ENCODE measurements around the gene DNAJC6.

DNAJC6 gene

DNA sequence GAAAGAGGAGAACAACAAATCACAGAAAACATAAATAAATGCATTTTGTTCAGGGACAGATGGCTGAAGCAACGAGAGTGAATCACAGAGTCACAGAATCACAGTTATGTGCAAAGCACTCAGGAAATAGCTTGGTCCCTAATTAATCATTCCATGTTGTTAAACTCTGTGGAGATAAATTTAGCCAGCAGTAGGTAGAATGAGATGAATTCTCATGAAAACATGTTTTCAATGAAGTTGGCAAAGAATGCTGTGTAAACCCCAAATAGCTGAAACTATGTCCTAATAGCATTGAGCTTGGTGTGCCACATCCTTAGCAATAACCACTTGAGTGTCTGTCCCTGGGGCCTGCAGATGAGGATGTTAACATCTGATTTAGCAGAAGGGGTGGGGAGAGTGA is 131.6 kb downstream of the DNAJC6 start:
- TF ChIP-seq CTCF (IDR thresholded peaks at IDR 0.05; ENCODE audit: insufficient read depth, low read length, missing control alignments), result no peak
- DNase-seq (ENCODE audit: low read depth, low spot score), result no peak
- H3K4me3 ChIP-seq (ENCODE audit: low read depth, low read length), result no peak overlapping the region
- ChIA-PET POLR2A (no interaction called here), CTCF (interaction anchor here (0.8 to 3.9 kb wide), 6 partner anchors 10 to 246 kb away, joined by 3 to 15 read pairs (median 4); no protein-coding TSS in a partner anchor)

GRCh38 chr1:65441464-65441863 is 132.1 kb downstream of the DNAJC6 start:
- no peak overlapping the region for H3K4me3 ChIP-seq (ENCODE audit: low read depth, low read length)
- CTCF ChIA-PET, result interaction anchor here (0.8 to 3.9 kb wide), 5 partner anchors 11 to 246 kb away, joined by 3 to 15 read pairs (median 4); no protein-coding TSS in a partner anchor
- DNase-seq (ENCODE audit: low read depth, low spot score), result no peak
- TF ChIP-seq CTCF (IDR thresholded peaks at IDR 0.05; ENCODE audit: insufficient read depth, low read length, missing control alignments), result no peak
- POLR2A ChIA-PET, result no interaction called here

GRCh38 chr1:65442442-65442841 is 133.1 kb downstream of the DNAJC6 start:
- CTCF ChIA-PET, result no interaction called here
- no peak for DNase-seq (ENCODE audit: low read depth, low spot score)
- POLR2A ChIA-PET, result no interaction called here
- no peak for TF ChIP-seq CTCF (IDR thresholded peaks at IDR 0.05; ENCODE audit: insufficient read depth, low read length, missing control alignments)
- H3K4me3 ChIP-seq (ENCODE audit: low read depth, low read length), result no peak overlapping the region

DNA sequence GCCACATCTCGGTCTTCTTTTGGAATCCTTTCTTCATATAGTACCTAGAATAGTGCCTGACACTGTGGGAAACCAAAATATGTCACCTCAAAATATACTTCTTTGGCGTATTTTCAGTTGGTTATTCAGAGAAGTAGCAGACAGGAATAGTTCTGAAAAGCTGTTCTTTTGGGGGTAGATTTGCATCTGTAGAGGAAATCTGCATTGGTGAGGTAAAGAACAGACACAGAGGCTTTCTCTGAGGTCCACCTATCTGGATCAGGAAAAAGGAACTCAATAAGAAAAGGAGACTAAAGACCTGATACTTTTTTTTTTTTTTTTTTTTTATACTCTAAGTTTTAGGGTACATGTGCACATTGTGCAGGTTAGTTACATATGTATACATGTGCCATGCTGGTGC is 134.3 kb downstream of the DNAJC6 start:
- DNase-seq (ENCODE audit: low read depth, low spot score), result no peak
- ChIA-PET POLR2A (no interaction called here), CTCF (interaction anchor here (0.6 to 1.4 kb wide), 2 partner anchors 15 to 16 kb away, joined by 3 to 4 read pairs; no protein-coding TSS in a partner anchor)
- no peak for TF ChIP-seq CTCF (IDR thresholded peaks at IDR 0.05; ENCODE audit: insufficient read depth, low read length, missing control alignments)
- H3K4me3 ChIP-seq (ENCODE audit: low read depth, low read length), result no peak overlapping the region

DNA sequence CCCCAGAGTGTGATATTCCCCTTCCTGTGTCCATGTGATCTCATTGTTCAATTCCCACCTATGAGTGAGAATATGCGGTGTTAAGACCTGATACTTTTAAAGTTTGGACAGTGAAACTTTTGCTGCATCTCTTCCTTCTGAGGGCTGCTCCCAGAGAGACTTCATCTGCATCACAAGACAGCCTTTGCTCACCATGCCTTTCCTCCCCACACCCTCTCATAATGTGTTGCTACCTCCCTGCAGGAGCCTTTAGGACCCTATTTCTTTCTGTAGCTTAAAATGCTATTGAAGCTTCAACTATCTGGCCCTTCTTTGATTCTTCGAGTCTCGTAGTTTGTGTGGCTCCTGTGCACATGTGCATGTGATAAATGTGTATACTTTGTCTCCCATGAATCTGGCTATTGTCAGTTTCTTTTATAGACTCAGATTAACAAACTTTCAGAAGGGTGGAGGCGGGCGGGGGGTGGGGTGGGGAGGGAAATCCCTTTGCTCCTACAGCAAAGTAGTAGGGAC is 134.8 kb downstream of the DNAJC6 start:
- DNase-seq (ENCODE audit: low read depth, low spot score), result no peak
- CTCF ChIA-PET, result interaction anchor here (1.4 kb wide), 1 partner anchor 15 kb away, joined by 4 read pairs; no protein-coding TSS in a partner anchor
- no peak overlapping the region for H3K4me3 ChIP-seq (ENCODE audit: low read depth, low read length)
- POLR2A ChIA-PET, result no interaction called here
- no peak for TF ChIP-seq CTCF (IDR thresholded peaks at IDR 0.05; ENCODE audit: insufficient read depth, low read length, missing control alignments)

- DNase-seq (ENCODE audit: low read depth, low spot score), result no peak
- no peak overlapping the region for H3K4me3 ChIP-seq (ENCODE audit: low read depth, low read length)
- POLR2A ChIA-PET, result no interaction called here
- TF ChIP-seq CTCF (IDR thresholded peaks at IDR 0.05; ENCODE audit: insufficient read depth, low read length, missing control alignments), result no peak
- CTCF ChIA-PET, result no interaction called here
These were observed 136.5 kb downstream of the DNAJC6 start for GRCh38 chr1:65445837-65446236.

Data from AG04449 (cell line).